IMR-90 (cell line): ENCODE data around the gene ATG101. TPM values are rescaled to one million over a fixed set of nuclear protein-coding genes. Genes with fewer than 3 reads are reported as not detected.

Experiments
- ATAC-seq: fragments of 200-7000 bp; cut with Tn5 transposase; 2 replicates; pipeline ENCODE4 v1.9.1; 2020; ENCODE audit warnings: low read depth, mild to moderate bottlenecking, moderate library complexity
- BruUV-seq: library from RNA; stranded (reverse); fragments of 400-500 nt; replicated peaks from 2 replicates; lab custom pipeline; 2021; lab: Mats Ljungman, UMichigan
- CTCF ChIA-PET: fragments of 300-600 bp; formaldehyde crosslinking; extraction: SDS; loops from one replicate; lab custom pipeline; 2021; ENCODE audit warnings: antibody characterized with exemption; lab: Yijun Ruan, JAX
- POLR2A ChIA-PET: fragments of 300-600 bp; sonication (Branson Sonifier 250); formaldehyde crosslinking; loops from one replicate; lab custom pipeline; 2022; ENCODE audit warnings: antibody characterized with exemption; ENCODE audit not compliant: unreplicated experiment; lab: Charles Lee
- DNase-seq: peaks from one replicate; pipeline ENCODE4 v3.0.0; 2013
- H2AFZ ChIP-seq: replicated peaks from 2 replicates; pipeline ENCODE3; 2013; ENCODE audit warnings: low read length, mild to moderate bottlenecking; ENCODE audit not compliant: poor library complexity
- H2AK5ac ChIP-seq: 2 replicates; pipeline ENCODE4 v1.6.1; 2013; ENCODE audit warnings: low read depth, low read length, inconsistent platforms
- H2AK9ac ChIP-seq: replicated peaks from 2 replicates; pipeline ENCODE3; 2013; ENCODE audit warnings: mild to moderate bottlenecking, low read depth, low read length, moderate library complexity; ENCODE audit not compliant: poor library complexity
- H2BK120ac ChIP-seq: 2 replicates; pipeline ENCODE4 v1.6.1; 2013; ENCODE audit warnings: low read depth, low read length, inconsistent platforms
- H2BK15ac ChIP-seq: 3 replicates; pipeline ENCODE4 v1.6.1; 2013; ENCODE audit warnings: low read depth, low read length, inconsistent platforms
- H2BK20ac ChIP-seq: 2 replicates; pipeline ENCODE4 v1.6.1; 2013; ENCODE audit warnings: low read depth, mild to moderate bottlenecking, inconsistent platforms, low read length, moderate library complexity
- H2BK5ac ChIP-seq: 2 replicates; pipeline ENCODE4 v1.6.1; 2013; ENCODE audit warnings: mild to moderate bottlenecking, low read depth, low read length, inconsistent platforms; ENCODE audit not compliant: poor library complexity, severe bottlenecking
- H3K14ac ChIP-seq: replicated peaks from 2 replicates; pipeline ENCODE4 v1.6.1; 2013; ENCODE audit warnings: low read depth, low read length, inconsistent platforms
- H3K18ac ChIP-seq: 2 replicates; pipeline ENCODE4 v1.6.1; 2013; ENCODE audit warnings: low read depth, low read length, control low read depth
- H3K23ac ChIP-seq: 2 replicates; pipeline ENCODE4 v1.6.1; 2013; ENCODE audit warnings: low read depth, low read length, inconsistent platforms
- H3K27ac ChIP-seq: 2 replicates; pipeline ENCODE4 v1.5.1; 2013; ENCODE audit warnings: mild to moderate bottlenecking, control low read depth, low read length; ENCODE audit not compliant: insufficient read depth
- H3K27me3 ChIP-seq: 2 replicates; pipeline ENCODE4 v1.6.1; 2013; ENCODE audit warnings: low read length; ENCODE audit not compliant: control insufficient read depth, insufficient read depth
- H3K36me3 ChIP-seq: 2 replicates; pipeline ENCODE4 v1.6.1; 2013; ENCODE audit warnings: low read length, mixed read lengths; ENCODE audit not compliant: control insufficient read depth, insufficient read depth
- H3K4ac ChIP-seq: 2 replicates; pipeline ENCODE4 v1.6.1; 2013; ENCODE audit warnings: low read depth, low read length, inconsistent platforms
- H3K4me1 ChIP-seq: 2 replicates; pipeline ENCODE4 v1.6.1; 2013; ENCODE audit warnings: low read length, mixed read lengths; ENCODE audit not compliant: control insufficient read depth, insufficient read depth
- H3K4me2 ChIP-seq: 2 replicates; pipeline ENCODE4 v1.6.1; 2013; ENCODE audit warnings: low read depth, mild to moderate bottlenecking, control low read depth, low read length, moderate library complexity
- H3K4me3 ChIP-seq: 2 replicates; pipeline ENCODE4 v1.5.1; 2013; ENCODE audit warnings: low read depth, mild to moderate bottlenecking, control low read depth, low read length, moderate library complexity; ENCODE audit not compliant: insufficient read depth
- H3K56ac ChIP-seq: 2 replicates; pipeline ENCODE4 v1.6.1; 2013; ENCODE audit warnings: low read length, inconsistent platforms; ENCODE audit not compliant: insufficient read depth; ENCODE audit errors: extremely low read depth
- H3K79me1 ChIP-seq, 2 experiments: 2 replicates each; pipeline ENCODE4 v1.6.1; 2013; ENCODE audit warnings: low read length in 2 of 2, inconsistent platforms in 1 of 2, low read depth in 1 of 2
- H3K9ac ChIP-seq: 2 replicates; pipeline ENCODE4 v1.6.1; 2013; ENCODE audit warnings: low read depth, low read length, control low read depth
- H3K9me1 ChIP-seq: 2 replicates; pipeline ENCODE4 v1.6.1; 2013; ENCODE audit warnings: low read length, inconsistent platforms; ENCODE audit not compliant: insufficient read depth
- H3K9me3 ChIP-seq: 2 replicates; pipeline ENCODE4 v1.6.1; 2013; ENCODE audit warnings: low read length; ENCODE audit not compliant: control insufficient read depth, insufficient read depth
- H4K20me1 ChIP-seq: 2 replicates; pipeline ENCODE4 v1.6.1; 2013; ENCODE audit warnings: low read length, inconsistent platforms; ENCODE audit not compliant: insufficient read depth
- H4K5ac ChIP-seq: 2 replicates; pipeline ENCODE4 v1.6.1; 2013; ENCODE audit warnings: mild to moderate bottlenecking, low read depth, low read length, control low read depth
- H4K8ac ChIP-seq, 2 experiments: 2 replicates each; pipeline ENCODE4 v1.6.1; 2013; ENCODE audit warnings: low read depth in 2 of 2, low read length in 2 of 2, control low read depth in 1 of 2, inconsistent platforms in 1 of 2
- H4K91ac ChIP-seq: 2 replicates; pipeline ENCODE4 v1.6.1; 2013; ENCODE audit warnings: low read depth, low read length, inconsistent platforms; ENCODE audit not compliant: insufficient read depth
- BHLHE40 ChIP-seq: fragments of 150-350 bp; IDR thresholded peaks from 2 replicates; pipeline ENCODE4 v1.6.1; 2016; ENCODE audit warnings: mild to moderate bottlenecking, low read depth, low read length
- CEBPB ChIP-seq: IDR thresholded peaks from 2 replicates; pipeline ENCODE4 v1.6.1; 2012; ENCODE audit warnings: low read depth, low read length, improper control_type of control experiment
- CHD1 ChIP-seq: IDR thresholded peaks from 2 replicates; pipeline ENCODE4 v1.6.1; 2012; ENCODE audit warnings: low read depth, low read length, improper control_type of control experiment
- FOS ChIP-seq: fragments of 150-350 bp; IDR thresholded peaks from 2 replicates; pipeline ENCODE4 v1.6.1; 2016; ENCODE audit warnings: low read depth, low read length
- MAFK ChIP-seq: IDR thresholded peaks from 2 replicates; pipeline ENCODE4 v1.6.1; 2012; ENCODE audit warnings: low read depth, low read length, improper control_type of control experiment
- MAZ ChIP-seq: IDR thresholded peaks from 2 replicates; pipeline ENCODE4 v1.6.1; 2012; ENCODE audit warnings: low read depth, mild to moderate bottlenecking, low read length, improper control_type of control experiment, moderate library complexity, borderline replicate concordance
- MXI1 ChIP-seq: IDR thresholded peaks from 2 replicates; pipeline ENCODE4 v1.6.1; 2012; ENCODE audit warnings: low read depth, mild to moderate bottlenecking, low read length, moderate library complexity, borderline replicate concordance
- NFE2L2 ChIP-seq: fragments of 150-350 bp; IDR thresholded peaks from 2 replicates; pipeline ENCODE4 v1.6.1; 2016; ENCODE audit warnings: low read depth, mild to moderate bottlenecking, low read length
- POLR2A ChIP-seq: IDR thresholded peaks from 2 replicates; pipeline ENCODE4 v1.6.1; 2012; ENCODE audit warnings: mild to moderate bottlenecking, low read depth, low read length
- RAD21 ChIP-seq: IDR thresholded peaks from 2 replicates; pipeline ENCODE4 v1.6.1; 2012; ENCODE audit warnings: low read length, improper control_type of control experiment
- RCOR1 ChIP-seq: IDR thresholded peaks from 2 replicates; pipeline ENCODE4 v1.6.1; 2012; ENCODE audit warnings: mild to moderate bottlenecking, low read length, improper control_type of control experiment; ENCODE audit not compliant: insufficient replicate concordance
- RFX5 ChIP-seq: IDR thresholded peaks from 2 replicates; pipeline ENCODE4 v1.8.0; 2012; ENCODE audit warnings: low read depth, mild to moderate bottlenecking, low read length, moderate library complexity
- SMC3 ChIP-seq: fragments of 150-350 bp; IDR thresholded peaks from 2 replicates; pipeline ENCODE4 v1.6.1; 2016; ENCODE audit warnings: low read depth, mild to moderate bottlenecking, antibody characterized with exemption, low read length, moderate library complexity
- WGBS, 2 experiments: methylation state at CpG; one replicate each; pipeline versions ENCODE4 v1.1.5 to v1.1.7; 2013; ENCODE audit warnings: missing lambda C conversion rate in 2 of 2; ENCODE audit not compliant: insufficient read length in 1 of 2; ENCODE audit errors: extremely low coverage in 2 of 2; 5-methylcytosine and 5-hydroxymethylcytosine counted together
- dilution Hi-C: fragments of 300-500 bp; cut with HindIII; formaldehyde crosslinking; loops from one replicate; pipeline ENCODE4 v1.14.3; 2018; ENCODE audit warnings: low sequenced_read_pairs; ENCODE audit not compliant: unreplicated experiment
- in situ Hi-C: fragments of 300-500 bp; cut with MboI; formaldehyde crosslinking; loops from 3 replicates; pipeline ENCODE4 v1.14.3; 2019; ENCODE audit warnings: low sequenced_read_pairs, inconsistent platforms, mixed read lengths
- intact Hi-C: fragments of 100-400 bp; cut with micrococcal nuclease; formaldehyde crosslinking; loops from 2 replicates; pipeline ENCODE4 v1.10.0; 2022
- polyA plus RNA-seq, 3 experiments: library from polyadenylated mRNA; depleted of rRNA; stranded (reverse); fragments of >200 nt; gene quantifications; 2 replicates each; pipeline ENCODE4 v1.2.3, GENCODE V29; 2012; ENCODE audit warnings: low replicate concordance in 1 of 3
- total RNA-seq: library from RNA; depleted of rRNA; stranded (reverse); fragments of >200 nt; gene quantifications from 2 replicates; pipeline ENCODE4 v1.2.3, GENCODE V29; 2012
- TF ChIP-seq, protein P1 (sequence below): fragments of 150-350 bp; IDR thresholded peaks from 2 replicates; pipeline ENCODE4 v1.6.1; 2016; ENCODE audit warnings: low read depth, mild to moderate bottlenecking, low read length, moderate library complexity, borderline replicate concordance
- TF ChIP-seq, protein P2 (sequence below): conservative IDR thresholded peaks from 2 replicates; pipeline ENCODE4 v1.5.1; 2012; ENCODE audit warnings: mild to moderate bottlenecking, low read depth, low read length, improper control_type of control experiment
- TF ChIP-seq, protein P3 (sequence below): fragments of 150-350 bp; IDR thresholded peaks from 2 replicates; pipeline ENCODE4 v1.6.1; 2017; ENCODE audit warnings: mild to moderate bottlenecking, antibody characterized with exemption, low read length, low read depth

Gene ATG101
- total and polyA plus RNA-seq, 2 of the 4 experiments (the other 2 are of a cell fraction), result 93.9 to 167 TPM

DNA sequence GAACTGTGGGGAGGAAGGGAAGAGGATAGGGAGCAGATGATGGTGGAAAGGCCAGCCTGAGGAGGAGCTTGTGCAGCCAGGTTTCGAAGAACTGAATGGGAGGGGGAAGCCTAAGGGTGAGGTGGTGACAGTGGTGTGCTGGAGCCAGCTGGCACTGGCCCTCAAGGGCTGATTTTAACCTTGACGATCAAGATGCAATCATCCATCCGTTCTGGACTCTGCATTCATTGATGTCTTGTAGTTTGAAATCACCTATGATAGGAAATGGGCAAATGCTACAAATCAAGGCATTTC, 2.8 kb upstream of the ATG101 start:
- Histone ChIP-seq H2AK9ac (peak overlapping the region; percentile 21), H3K27me3 (no peaks in the 10 kb centered on the region), H3K4me1 (peaks cover 29% of the 10 kb centered on the region), H3K23ac (no peak overlapping the region), H2AK5ac (peak overlapping the region; percentile 78), H3K27ac (no peak overlapping the region), H4K91ac (no peak overlapping the region), H2BK15ac (peak overlapping the region; percentile 64; the same call in 1 of the 3 replicates), H2BK120ac (no peak overlapping the region; the same call in 1 of the 2 replicates), H4K8ac (no peak overlapping the region), H3K56ac (no peak overlapping the region), H3K14ac (no peak overlapping the region), H2BK5ac (no peak overlapping the region), H2AFZ (peak overlapping the region; percentile 65), H3K4ac (peak overlapping the region; percentile 30; the same call in 1 of the 2 replicates), H3K36me3 (peaks cover under 1% of the 10 kb centered on the region; the same call in 1 of the 2 replicates), H3K4me3 (no peak overlapping the region), H3K9me3 (no peaks in the 10 kb centered on the region), H4K20me1 (peaks cover 21% of the 10 kb centered on the region), H2BK20ac (peak overlapping the region; percentile 28; the same call in 1 of the 2 replicates), H3K4me2 (no peak overlapping the region), H3K9me1 (peaks cover 18% of the 10 kb centered on the region), H3K79me1 (peaks cover 0 to 25% of the 10 kb centered on the region in 2 experiments; a peak in 2 of 4 replicates), H3K18ac (no peak overlapping the region), H4K5ac (no peak overlapping the region), H3K9ac (no peak overlapping the region)
- ATAC-seq (no peak), DNase-seq (no peak)
- POLR2A ChIA-PET, result no interaction called here
- dilution Hi-C loops, result no loop called here
- intact Hi-C loops, result no loop called here
- in situ Hi-C loops, result no loop called here
- TF ChIP-seq MAZ (no peak), RCOR1 (no peak), MXI1 (no peak), CHD1 (no peak), BHLHE40 (no peak), RAD21 (no peak), NFE2L2 (no peak), FOS (no peak), MAFK (no peak), CEBPB (no peak), SMC3 (no peak), RFX5 (no peak), POLR2A (no peak; the same call in 1 of the 2 replicates)
- TF ChIP-seq, protein P1, sequence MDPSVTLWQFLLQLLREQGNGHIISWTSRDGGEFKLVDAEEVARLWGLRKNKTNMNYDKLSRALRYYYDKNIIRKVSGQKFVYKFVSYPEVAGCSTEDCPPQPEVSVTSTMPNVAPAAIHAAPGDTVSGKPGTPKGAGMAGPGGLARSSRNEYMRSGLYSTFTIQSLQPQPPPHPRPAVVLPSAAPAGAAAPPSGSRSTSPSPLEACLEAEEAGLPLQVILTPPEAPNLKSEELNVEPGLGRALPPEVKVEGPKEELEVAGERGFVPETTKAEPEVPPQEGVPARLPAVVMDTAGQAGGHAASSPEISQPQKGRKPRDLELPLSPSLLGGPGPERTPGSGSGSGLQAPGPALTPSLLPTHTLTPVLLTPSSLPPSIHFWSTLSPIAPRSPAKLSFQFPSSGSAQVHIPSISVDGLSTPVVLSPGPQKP, result no peak
- TF ChIP-seq, protein P2, sequence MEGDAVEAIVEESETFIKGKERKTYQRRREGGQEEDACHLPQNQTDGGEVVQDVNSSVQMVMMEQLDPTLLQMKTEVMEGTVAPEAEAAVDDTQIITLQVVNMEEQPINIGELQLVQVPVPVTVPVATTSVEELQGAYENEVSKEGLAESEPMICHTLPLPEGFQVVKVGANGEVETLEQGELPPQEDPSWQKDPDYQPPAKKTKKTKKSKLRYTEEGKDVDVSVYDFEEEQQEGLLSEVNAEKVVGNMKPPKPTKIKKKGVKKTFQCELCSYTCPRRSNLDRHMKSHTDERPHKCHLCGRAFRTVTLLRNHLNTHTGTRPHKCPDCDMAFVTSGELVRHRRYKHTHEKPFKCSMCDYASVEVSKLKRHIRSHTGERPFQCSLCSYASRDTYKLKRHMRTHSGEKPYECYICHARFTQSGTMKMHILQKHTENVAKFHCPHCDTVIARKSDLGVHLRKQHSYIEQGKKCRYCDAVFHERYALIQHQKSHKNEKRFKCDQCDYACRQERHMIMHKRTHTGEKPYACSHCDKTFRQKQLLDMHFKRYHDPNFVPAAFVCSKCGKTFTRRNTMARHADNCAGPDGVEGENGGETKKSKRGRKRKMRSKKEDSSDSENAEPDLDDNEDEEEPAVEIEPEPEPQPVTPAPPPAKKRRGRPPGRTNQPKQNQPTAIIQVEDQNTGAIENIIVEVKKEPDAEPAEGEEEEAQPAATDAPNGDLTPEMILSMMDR, result no peak
- TF ChIP-seq, protein P3, sequence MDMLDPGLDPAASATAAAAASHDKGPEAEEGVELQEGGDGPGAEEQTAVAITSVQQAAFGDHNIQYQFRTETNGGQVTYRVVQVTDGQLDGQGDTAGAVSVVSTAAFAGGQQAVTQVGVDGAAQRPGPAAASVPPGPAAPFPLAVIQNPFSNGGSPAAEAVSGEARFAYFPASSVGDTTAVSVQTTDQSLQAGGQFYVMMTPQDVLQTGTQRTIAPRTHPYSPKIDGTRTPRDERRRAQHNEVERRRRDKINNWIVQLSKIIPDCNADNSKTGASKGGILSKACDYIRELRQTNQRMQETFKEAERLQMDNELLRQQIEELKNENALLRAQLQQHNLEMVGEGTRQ, result no peak
- WGBS, 2 experiments, result 50% methylated on average over 1 of the region's 3 CpGs; no CpG with 5 or more reads in 1 of the 2 experiments
- BruUV-seq, result no TSS peak
- CTCF ChIA-PET, result interaction anchor here (0.7 kb wide), 1 partner anchor 50 kb away, joined by 3 read pairs; no protein-coding TSS in a partner anchor
